GM21381 (cell line): Measurements from ENCODE around the gene DDX39A.

Source experiments
- ATAC-seq: cut with Tn5 transposase; IDR thresholded peaks from one replicate; pipeline ENCODE4 v1.9.1; 2021; ENCODE audit warnings: mild to moderate bottlenecking, moderate library complexity; ENCODE audit not compliant: unreplicated experiment

DDX39A gene

DNA sequence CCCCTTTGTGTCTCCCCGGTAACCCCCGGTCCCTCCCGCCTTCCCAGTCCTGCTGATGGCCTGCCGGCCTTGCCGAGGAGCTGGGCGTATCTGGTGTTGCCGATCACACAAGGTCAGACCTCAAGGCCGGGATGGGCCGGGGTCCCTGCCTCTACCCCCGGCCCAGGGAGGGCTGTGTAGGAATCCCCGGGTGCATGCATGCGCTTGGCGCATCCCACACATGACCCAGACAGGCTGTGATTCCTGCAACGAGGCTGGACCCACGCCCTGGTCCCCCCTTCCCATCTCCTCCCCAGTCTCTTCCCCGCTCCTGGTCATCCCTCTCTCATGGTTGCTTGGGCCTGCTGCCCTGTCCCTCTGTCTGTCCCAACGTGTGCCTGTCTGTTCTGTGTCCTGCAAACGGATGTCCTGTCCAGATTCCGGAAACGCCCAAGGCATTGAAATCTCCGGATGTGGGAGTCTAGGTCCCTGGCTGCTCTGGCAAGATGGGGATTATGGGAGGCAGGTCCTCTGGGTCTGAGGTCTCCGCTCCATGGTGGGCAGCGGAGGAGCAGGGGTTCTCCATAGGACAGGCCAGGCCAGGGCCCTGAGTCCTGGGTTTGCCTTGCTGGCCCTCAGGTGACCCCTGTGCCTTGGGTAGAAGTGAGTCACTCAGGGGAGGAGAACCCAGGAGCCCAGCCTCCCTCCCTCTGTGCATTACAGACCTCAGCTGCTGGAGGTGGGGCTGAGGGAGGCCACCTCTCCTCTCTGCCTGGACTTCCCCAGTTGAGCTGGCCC, 15.6 kb upstream of the DDX39A start:
- no peak for ATAC-seq

DNA sequence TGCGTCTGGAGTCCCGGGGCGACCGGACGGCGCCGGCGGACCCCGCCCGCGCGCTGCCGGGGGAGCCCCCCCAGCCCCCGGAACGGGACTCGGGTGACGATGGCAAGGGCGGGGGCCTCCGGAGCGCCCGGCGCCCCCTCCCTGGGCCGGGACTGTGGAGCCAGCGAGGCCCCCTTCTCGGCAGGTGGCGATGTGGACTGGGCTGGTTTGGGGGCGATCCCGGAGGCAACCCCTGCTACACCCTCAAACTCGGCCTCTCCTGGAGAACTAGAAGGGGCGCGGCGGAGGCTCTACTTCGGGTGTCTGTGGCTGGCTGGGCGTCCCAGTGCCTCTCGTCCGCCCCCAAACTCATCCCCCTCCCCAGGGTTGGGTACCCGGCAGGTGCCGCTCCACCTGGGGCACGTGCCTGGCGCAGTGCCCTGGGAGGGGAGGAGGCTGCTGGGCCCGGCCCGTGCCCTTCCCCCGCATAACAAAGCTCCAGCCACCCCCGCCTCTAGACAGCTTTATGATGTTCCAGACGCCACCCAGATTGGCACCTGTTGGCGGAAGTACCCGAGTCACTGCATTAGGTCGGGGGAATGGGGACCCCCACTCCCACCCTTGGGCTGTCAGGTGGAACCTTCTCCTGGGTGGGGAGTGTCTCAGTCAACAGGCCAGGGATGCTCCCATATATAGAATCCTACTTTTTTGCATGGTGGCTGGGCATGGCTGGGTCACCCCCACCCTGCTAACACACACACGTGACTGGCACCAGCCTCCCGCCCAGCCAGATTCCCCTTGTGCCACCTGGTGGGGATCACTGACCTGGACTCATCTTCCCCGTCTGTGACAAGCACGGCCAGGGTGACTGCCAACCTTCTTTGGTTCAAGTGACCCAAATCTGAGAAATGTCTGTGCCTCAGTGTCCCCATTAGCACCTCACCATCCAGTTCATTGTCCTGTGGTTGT, 14.7 kb upstream of the DDX39A start:
- no peak for ATAC-seq

GRCh38 chr19:14432791-14433553, 13.8 kb upstream of the DDX39A start, which contains the start of gene PKN1:
PKN1 (plus strand) TSS chr19:14433306; CDS start chr19:14433522, 216 bp downstream.
- no peak for ATAC-seq

DNA sequence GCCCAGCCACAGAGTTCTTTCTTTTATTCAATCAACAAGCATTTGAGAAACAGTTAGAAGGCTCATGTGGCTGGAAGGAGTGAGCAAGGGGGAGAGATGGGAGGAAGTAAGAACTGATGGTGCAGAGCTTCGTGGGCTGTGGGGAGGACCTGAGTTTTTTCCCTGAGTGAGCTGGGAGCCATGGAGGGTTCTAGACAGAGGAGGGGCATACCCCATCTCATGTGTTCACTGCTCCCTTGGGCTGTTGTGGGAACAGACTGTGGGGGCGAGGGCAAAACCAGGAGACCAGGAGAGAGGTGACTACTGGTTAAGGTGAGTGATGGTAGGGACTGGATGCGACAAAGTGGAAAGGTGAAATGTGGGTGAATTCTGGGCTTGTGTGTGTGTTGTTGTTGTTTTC, 11.6 kb upstream of the DDX39A start:
- ATAC-seq: no peak

GRCh38 chr19:14428882-14429416, 9.8 kb upstream of the DDX39A start:
- ATAC-seq: no peak

GRCh38 chr19:14427461-14427860, 8.3 kb upstream of the DDX39A start:
- ATAC-seq: no peak

GRCh38 chr19:14425696-14426138, 6.6 kb upstream of the DDX39A start:
- ATAC-seq: no peak

DNA sequence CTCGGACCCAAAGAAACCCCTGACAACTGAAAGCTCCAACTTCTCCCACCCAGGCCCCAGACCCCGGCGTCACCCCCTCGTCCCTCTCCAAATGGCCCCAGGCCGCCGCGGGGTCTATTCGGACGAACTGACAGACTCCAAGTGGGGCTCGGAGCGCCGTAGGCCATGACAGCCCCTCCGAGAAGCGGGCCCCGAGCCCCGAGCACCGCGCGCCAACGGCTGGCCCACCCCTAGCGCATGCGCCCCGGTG, 360 bp downstream of the DDX39A start:
- ATAC-seq: no peak

GRCh38 chr19:14416817-14417231, 2.3 kb downstream of the DDX39A start:
- ATAC-seq: no peak

- no peak for ATAC-seq
Observed at GRCh38 chr19:14414926-14415690, 4.0 kb downstream of the DDX39A start.

- ATAC-seq: no peak
Observed at GRCh38 chr19:14413693-14414181, 5.4 kb downstream of the DDX39A start.

DNA sequence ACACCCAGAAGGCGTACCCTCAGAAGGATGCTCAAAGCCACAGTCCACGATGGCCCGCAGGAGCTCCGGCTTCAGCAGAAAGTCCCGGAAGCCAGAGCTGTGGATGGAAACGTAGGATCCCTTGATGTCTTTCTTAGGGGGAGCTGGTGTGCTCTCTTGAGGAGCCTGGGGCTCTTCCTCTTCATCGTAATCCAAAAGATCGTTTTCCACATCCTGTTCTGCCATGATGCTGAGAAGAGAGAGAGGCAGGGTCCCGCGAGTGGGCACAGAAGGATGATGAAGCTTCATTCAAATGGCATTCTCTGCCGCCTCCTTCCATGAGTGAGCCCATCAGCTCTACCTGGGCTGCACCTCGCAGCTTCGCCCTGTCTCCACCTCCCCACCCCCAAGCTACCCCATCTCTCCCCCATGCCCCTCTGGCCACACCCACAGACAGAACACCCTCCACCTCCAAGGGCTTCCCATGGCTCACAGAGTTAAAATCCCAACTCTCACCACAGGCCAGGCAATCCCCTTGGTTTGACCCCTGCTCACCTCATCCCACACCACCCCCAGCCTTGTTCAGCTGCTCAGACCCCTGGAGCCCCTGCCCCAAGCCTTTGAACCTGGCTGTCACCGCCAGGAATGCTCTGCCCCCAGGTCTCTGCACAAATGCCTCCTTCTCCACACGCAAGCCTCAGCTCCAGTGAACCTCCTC, 6.0 kb downstream of the DDX39A start:
- no peak for ATAC-seq

- ATAC-seq: no peak
Observed at GRCh38 chr19:14412324-14412995, 6.7 kb downstream of the DDX39A start.

- no peak for ATAC-seq
Observed at GRCh38 chr19:14411938-14412245, 7.2 kb downstream of the DDX39A start.

DNA sequence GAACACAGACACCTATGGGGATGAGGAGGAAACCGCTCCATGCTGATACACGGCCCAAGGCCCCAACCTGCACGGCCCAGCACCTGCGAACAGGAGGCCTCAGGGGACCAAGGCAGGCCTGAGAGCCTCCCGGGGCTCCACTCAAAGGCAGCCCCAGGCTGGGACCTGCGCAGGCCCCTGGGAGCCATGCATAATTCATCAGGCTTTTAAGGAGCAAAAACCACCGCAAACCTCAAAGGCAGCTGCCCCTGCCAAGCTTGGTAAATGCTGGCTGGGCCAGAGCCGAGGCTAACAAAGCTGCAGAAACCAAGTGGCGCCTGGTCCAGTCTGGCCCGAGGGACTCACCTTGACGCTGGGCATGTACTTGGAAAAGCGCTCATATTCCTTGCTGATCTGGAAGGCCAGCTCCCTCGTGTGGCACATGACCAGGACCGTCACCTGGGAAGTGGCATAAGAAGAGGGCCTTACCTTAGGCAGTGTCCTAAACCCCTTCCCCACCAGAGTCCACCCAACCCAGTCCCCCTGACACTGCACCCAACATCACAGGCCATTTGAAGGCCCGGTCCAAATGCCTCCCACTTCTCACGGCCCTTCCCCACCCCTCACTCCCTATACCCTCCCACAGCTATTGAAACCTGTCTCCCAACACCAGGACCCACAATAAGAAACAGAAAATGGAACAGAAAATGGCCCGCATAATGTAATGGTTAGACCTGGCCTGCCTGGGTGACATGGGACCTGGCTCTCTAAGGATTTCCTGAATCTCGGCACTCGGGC, 7.8 kb downstream of the DDX39A start:
- no peak for ATAC-seq

GRCh38 chr19:14410091-14411051, 8.8 kb downstream of the DDX39A start:
- no peak for ATAC-seq
